H1 (cell line): ENCODE results near the gene ABI3BP. TPM values are rescaled to one million over a fixed set of nuclear protein-coding genes. Genes with fewer than 3 reads are reported as not detected.
A peak's percentile ranks its signal among the peaks of the same experiment; 100 is the strongest.
"Not testable (repeated sequence)": the region's sequence is repeated elsewhere in the genome, so short reads cannot be mapped to it uniquely, and the experiment has no call there.

ENCODE experiments used
- CTCF ChIA-PET: fragments of 300-600 bp; sonication (Branson Sonifier 250); formaldehyde crosslinking; loops from one replicate; lab custom pipeline; 2021; ENCODE audit not compliant: partially characterized antibody; lab: Charles Lee
- POLR2A ChIA-PET: fragments of 300-600 bp; sonication (Branson Sonifier 250); formaldehyde crosslinking; loops from one replicate; lab custom pipeline; 2021; ENCODE audit warnings: inconsistent platforms; ENCODE audit not compliant: partially characterized antibody; lab: Charles Lee
- DNase-seq, 2 experiments: peaks; one replicate each; pipeline versions ENCODE4 v3.0.0 to v3.0.0-alpha.2; 2010 to 2022; ENCODE audit warnings: low spot score in 2 of 2, low read depth in 1 of 2, mixed read lengths in 1 of 2
- FAIRE-seq: peaks from 2 replicates; lab custom pipeline; 2011; peaks lifted over from hg19 to GRCh38; lab: Jason Lieb, UNC
- H2AFZ ChIP-seq: 2 replicates; pipeline ENCODE4 v1.8.1; 2012; ENCODE audit warnings: low read length, inconsistent platforms
- H2AK5ac ChIP-seq: 2 replicates; pipeline ENCODE4 v1.6.1; 2013; ENCODE audit warnings: low read depth, low read length
- H2BK120ac ChIP-seq: replicated peaks from 2 replicates; pipeline ENCODE3; 2013; ENCODE audit warnings: low read depth, low read length, inconsistent platforms
- H2BK12ac ChIP-seq: 2 replicates; pipeline ENCODE4 v1.6.1; 2013; ENCODE audit warnings: low read depth, low read length
- H2BK15ac ChIP-seq: 2 replicates; pipeline ENCODE4 v1.6.1; 2013; ENCODE audit warnings: low read length
- H2BK20ac ChIP-seq: 2 replicates; pipeline ENCODE4 v1.6.1; 2013; ENCODE audit warnings: low read length
- H2BK5ac ChIP-seq: 2 replicates; pipeline ENCODE4 v1.6.1; 2013; ENCODE audit warnings: low read depth, low read length
- H3K14ac ChIP-seq: 2 replicates; pipeline ENCODE4 v1.6.1; 2013; ENCODE audit warnings: inconsistent platforms; ENCODE audit not compliant: insufficient read length
- H3K18ac ChIP-seq: 2 replicates; pipeline ENCODE4 v1.6.1; 2013; ENCODE audit warnings: low read length; ENCODE audit errors: extremely low read depth
- H3K23ac ChIP-seq: 2 replicates; pipeline ENCODE4 v1.6.1; 2013; ENCODE audit warnings: inconsistent platforms; ENCODE audit not compliant: insufficient read length
- H3K23me2 ChIP-seq: 2 replicates; pipeline ENCODE4 v1.6.1; 2013; ENCODE audit warnings: low read depth, low read length
- H3K27ac ChIP-seq: 2 replicates; pipeline ENCODE4 v1.6.1; 2011; ENCODE audit warnings: low read depth, low read length, inconsistent platforms
- H3K27me3 ChIP-seq, 4 experiments: replicated peaks in 1 of 4; 1 replicate in 1 of 4; 2 replicates in 3 of 4; pipeline versions ENCODE4 v1.6.1 to v1.8.1; 2011 to 2013; ENCODE audit warnings: low read length in 3 of 4, mild to moderate bottlenecking in 3 of 4, inconsistent platforms in 2 of 4, mixed read lengths in 2 of 4, moderate library complexity in 1 of 4; ENCODE audit not compliant: control insufficient read depth in 3 of 4, insufficient read depth in 3 of 4; ENCODE audit errors: extremely low read depth in 1 of 4
- H3K36me3 ChIP-seq, 4 experiments: 2 replicates each; pipeline versions ENCODE4 v1.6.1 to v1.8.1; 2011 to 2013; ENCODE audit warnings: mild to moderate bottlenecking in 4 of 4, low read length in 3 of 4, moderate library complexity in 2 of 4, control low read depth in 1 of 4, inconsistent platforms in 1 of 4; ENCODE audit not compliant: insufficient read depth in 4 of 4, control insufficient read depth in 2 of 4
- H3K4ac ChIP-seq: replicated peaks from 2 replicates; pipeline ENCODE3; 2013; ENCODE audit warnings: low read length, low read depth, mixed read lengths, inconsistent platforms; ENCODE audit not compliant: insufficient read length
- H3K4me1 ChIP-seq, 4 experiments: replicated peaks in 1 of 4; 1 replicate in 1 of 4; 2 replicates in 3 of 4; pipeline versions ENCODE4 v1.6.1 to v1.8.1; 2011 to 2013; ENCODE audit warnings: low read length in 3 of 4, inconsistent platforms in 2 of 4, mixed read lengths in 1 of 4; ENCODE audit not compliant: insufficient read depth in 4 of 4, control insufficient read depth in 3 of 4
- H3K4me2 ChIP-seq, 2 experiments: 2 replicates each; pipeline versions ENCODE4 v1.6.1 to v1.8.1; 2011 to 2013; ENCODE audit warnings: low read depth in 2 of 2, low read length in 2 of 2, control low read depth in 1 of 2, inconsistent platforms in 1 of 2, mild to moderate bottlenecking in 1 of 2; ENCODE audit not compliant: insufficient read depth in 1 of 2
- H3K4me3 ChIP-seq, 4 experiments: fragments of 200-600, 300-600 bp in 1 of 4; sonication (generic), shearing (Covaris generic), sonication (Bioruptor Twin) in 1 of 4; 2 replicates each; pipeline versions ENCODE4 v1.5.1 to v1.8.1; 2011 to 2016; ENCODE audit warnings: low read length in 4 of 4, low read depth in 3 of 4, control low read depth in 2 of 4, inconsistent platforms in 2 of 4, mild to moderate bottlenecking in 2 of 4, mixed read lengths in 1 of 4, moderate library complexity in 1 of 4; ENCODE audit not compliant: insufficient read depth in 2 of 4; ENCODE audit errors: extremely low read depth in 1 of 4
- H3K56ac ChIP-seq: replicated peaks from 2 replicates; pipeline ENCODE3; 2013; ENCODE audit warnings: low read depth, mild to moderate bottlenecking, mixed read lengths, low read length, inconsistent platforms; ENCODE audit not compliant: insufficient read length
- H3K79me1 ChIP-seq: 2 replicates; pipeline ENCODE4 v1.6.1; 2013; ENCODE audit warnings: low read depth, low read length, control low read depth
- H3K79me2 ChIP-seq, 2 experiments: 2 replicates each; pipeline versions ENCODE4 v1.6.1 to v1.8.1; 2012 to 2013; ENCODE audit warnings: low read length in 2 of 2, mild to moderate bottlenecking in 2 of 2, inconsistent platforms in 1 of 2; ENCODE audit not compliant: insufficient read depth in 2 of 2, control insufficient read depth in 1 of 2
- H3K9ac ChIP-seq, 4 experiments: replicated peaks in 1 of 4; 1 replicate in 1 of 4; 2 replicates in 3 of 4; pipeline versions ENCODE4 v1.6.1 to v1.8.1; 2011 to 2013; ENCODE audit warnings: low read depth in 3 of 4, low read length in 3 of 4, control low read depth in 2 of 4, mild to moderate bottlenecking in 2 of 4, moderate library complexity in 2 of 4, inconsistent platforms in 1 of 4; ENCODE audit errors: extremely low read depth in 1 of 4
- H3K9me3 ChIP-seq, 2 experiments: 2 replicates each; pipeline versions ENCODE4 v1.6.1 to v1.8.1; 2012 to 2013; ENCODE audit warnings: mild to moderate bottlenecking in 2 of 2, moderate library complexity in 2 of 2, control low read depth in 1 of 2, inconsistent platforms in 1 of 2, low read depth in 1 of 2, low read length in 1 of 2, mixed read lengths in 1 of 2; ENCODE audit not compliant: insufficient read depth in 2 of 2
- H4K20me1 ChIP-seq, 2 experiments: replicated peaks in 1 of 2; 2 replicates each; pipeline versions ENCODE3 to v1.8.1; 2011 to 2013; ENCODE audit warnings: inconsistent platforms in 2 of 2, low read length in 2 of 2, mild to moderate bottlenecking in 1 of 2; ENCODE audit not compliant: insufficient read depth in 2 of 2, control insufficient read depth in 1 of 2
- H4K5ac ChIP-seq: 2 replicates; pipeline ENCODE4 v1.6.1; 2013; ENCODE audit warnings: low read length, low read depth, mixed read lengths, inconsistent platforms; ENCODE audit not compliant: insufficient read length
- H4K8ac ChIP-seq: 2 replicates; pipeline ENCODE4 v1.8.0; 2013; ENCODE audit warnings: mild to moderate bottlenecking, moderate library complexity, low read length, inconsistent platforms; ENCODE audit not compliant: insufficient read depth; ENCODE audit errors: extremely low read depth
- H4K91ac ChIP-seq: replicated peaks from 2 replicates; pipeline ENCODE3; 2013; ENCODE audit warnings: low read length, mixed read lengths, inconsistent platforms; ENCODE audit not compliant: insufficient read length
- EP300 ChIP-seq, 2 experiments: IDR thresholded peaks; 1 replicate in 1 of 2; 2 replicates in 1 of 2; pipeline ENCODE4 v1.6.1; 2011 to 2012; ENCODE audit warnings: low read depth in 2 of 2, low read length in 2 of 2, mild to moderate bottlenecking in 2 of 2, borderline replicate concordance in 1 of 2, inconsistent platforms in 1 of 2, moderate library complexity in 1 of 2
- WGBS, 2 experiments: shearing (Covaris generic) in 1 of 2; methylation state at CpG; one replicate each; pipeline versions ENCODE4 v1.1.6 to v1.1.7; 2013 to 2015; ENCODE audit warnings: low lambda C conversion rate in 2 of 2, mixed read lengths in 2 of 2, inconsistent platforms in 1 of 2, low coverage in 1 of 2, missing lambda C conversion rate in 1 of 2; ENCODE audit not compliant: insufficient replicate concordance in 2 of 2, insufficient coverage in 1 of 2, insufficient read length in 1 of 2; ENCODE audit errors: extremely low coverage in 1 of 2, missing lambda C conversion rate in 1 of 2; 5-methylcytosine and 5-hydroxymethylcytosine counted together
- polyA plus RNA-seq, 7 experiments: library from polyadenylated mRNA; depleted of rRNA in 3 of 7; stranded (reverse) in 5 of 7; unstranded in 2 of 7; fragments of >200 nt in 5 of 7; fragments of 200-250 nt in 2 of 7; gene quantifications; 1 replicate in 5 of 7; 2 replicates in 1 of 7; 4 replicates in 1 of 7; pipeline versions ENCODE4 v1.2.1 to v1.2.3, GENCODE V29; 2011 to 2013; ENCODE audit warnings: missing spikeins in 2 of 7, mixed read lengths in 2 of 7
- total RNA-seq: library from RNA; stranded (reverse); fragmentation: NEBNext Ultra II Directional; extraction: Animal tissue kit (Norgen Biotek cat#: 25700); gene quantifications from 2 replicates; pipeline ENCODE4 v1.2.1, GENCODE V29; 2021

The ABI3BP gene
- total and polyA plus RNA-seq, 2 of the 8 experiments (the other 6 are each of a cell fraction or from before 2014, with no cell fraction given), result 0.08 to 0.32 TPM

- WGBS, 2 experiments, result 88% methylated on average over 9 of the region's 9 CpGs; no CpG with 5 or more reads in 1 of the 2 experiments
- H2AFZ ChIP-seq, DNase-seq, H3K36me3 ChIP-seq, H3K27ac ChIP-seq, H3K4me2 ChIP-seq, H3K4ac ChIP-seq, POLR2A ChIA-PET, H3K23ac ChIP-seq, H4K91ac ChIP-seq: not testable (repeated sequence)
- H3K9me3 ChIP-seq, result peaks cover 6 to 13% of the 10 kb centered on the region in 2 experiments; a peak in 3 of 4 replicates
- TF ChIP-seq EP300 (IDR thresholded peaks at IDR 0.05; ENCODE audit: borderline replicate concordance in 1 of 2, low read depth in 2 of 2, low read length in 2 of 2), result peak in 1 of 2 experiments; percentile 89; a peak in 1 of 3 replicates
- TF ChIP-seq, all 59 proteins: peak for 1; not testable (repeated sequence) for 58
- H4K20me1 ChIP-seq, H3K79me1 ChIP-seq, H3K23me2 ChIP-seq, H2BK12ac ChIP-seq, H3K4me1 ChIP-seq, H3K56ac ChIP-seq, H4K8ac ChIP-seq, H3K27me3 ChIP-seq, H2BK5ac ChIP-seq, CTCF ChIA-PET, H2BK120ac ChIP-seq, H3K14ac ChIP-seq, H2BK20ac ChIP-seq, H2AK5ac ChIP-seq, H3K18ac ChIP-seq, H4K5ac ChIP-seq, FAIRE-seq, H2BK15ac ChIP-seq, H3K79me2 ChIP-seq, H3K4me3 ChIP-seq, H3K9ac ChIP-seq: not testable (repeated sequence)
Measured at GRCh38 chr3:101012312-101012711, 19.1 kb upstream of the ABI3BP start.
